D721Med (cell line): ENCODE data around the gene ABHD1.

Experiments
- DNase-seq: peaks from one replicate; pipeline ENCODE4 v3.0.0; 2011; ENCODE audit warnings: low spot score; ENCODE audit not compliant: insufficient read length
- FAIRE-seq: peaks from 2 replicates; lab custom pipeline; 2011; peaks lifted over from hg19 to GRCh38; lab: Jason Lieb, UNC
- CTCF ChIP-seq: IDR thresholded peaks from 2 replicates; pipeline ENCODE4 v1.5.1; 2012; ENCODE audit warnings: mild to moderate bottlenecking, control low read depth; ENCODE audit not compliant: insufficient read depth; ENCODE audit errors: missing control alignments

The ABHD1 gene

GRCh38 chr2:27126252-27126710 is 2.7 kb downstream of the ABHD1 start:
- no peak for DNase-seq
- no peak for TF ChIP-seq CTCF
- no peak for FAIRE-seq

- FAIRE-seq, result no peak
- TF ChIP-seq CTCF, result no peak
- DNase-seq, result no peak
These were observed 4.5 kb downstream of the ABHD1 start for GRCh38 chr2:27127883-27128667.

- no peak for FAIRE-seq
- TF ChIP-seq CTCF, result no peak
- no peak for DNase-seq
These were observed 5.3 kb downstream of the ABHD1 start for GRCh38 chr2:27128668-27129571.

GRCh38 chr2:27130396-27130795 is 6.8 kb downstream of the ABHD1 start:
- FAIRE-seq (no peak), DNase-seq (no peak)
- TF ChIP-seq CTCF, result no peak

GRCh38 chr2:27131429-27131828 is 7.8 kb downstream of the ABHD1 start:
- TF ChIP-seq CTCF, result no peak
- DNase-seq (no peak), FAIRE-seq (no peak)

- no peak for FAIRE-seq
- TF ChIP-seq CTCF, result no peak
- no peak for DNase-seq
These were observed 9.7 kb downstream of the ABHD1 start for GRCh38 chr2:27133195-27133875.
